IMR-90 (cell line): ENCODE measurements around the gene CEACAM20. TPM values are rescaled to one million over a fixed set of nuclear protein-coding genes. Genes with fewer than 3 reads are reported as not detected.

Source experiments
- ATAC-seq: fragments of 200-7000 bp; cut with Tn5 transposase; 2 replicates; pipeline ENCODE4 v1.9.1; 2020; ENCODE audit warnings: low read depth, mild to moderate bottlenecking, moderate library complexity
- BruUV-seq: library from RNA; stranded (reverse); fragments of 400-500 nt; replicated peaks from 2 replicates; lab custom pipeline; 2021; lab: Mats Ljungman, UMichigan
- CTCF ChIA-PET: fragments of 300-600 bp; formaldehyde crosslinking; extraction: SDS; loops from one replicate; lab custom pipeline; 2021; ENCODE audit warnings: antibody characterized with exemption; lab: Yijun Ruan, JAX
- POLR2A ChIA-PET: fragments of 300-600 bp; sonication (Branson Sonifier 250); formaldehyde crosslinking; loops from one replicate; lab custom pipeline; 2022; ENCODE audit warnings: antibody characterized with exemption; ENCODE audit not compliant: unreplicated experiment; lab: Charles Lee
- DNase-seq: peaks from one replicate; pipeline ENCODE4 v3.0.0; 2013
- H2AFZ ChIP-seq: replicated peaks from 2 replicates; pipeline ENCODE3; 2013; ENCODE audit warnings: low read length, mild to moderate bottlenecking; ENCODE audit not compliant: poor library complexity
- H2AK5ac ChIP-seq: 2 replicates; pipeline ENCODE4 v1.6.1; 2013; ENCODE audit warnings: low read depth, low read length, inconsistent platforms
- H2AK9ac ChIP-seq: replicated peaks from 2 replicates; pipeline ENCODE3; 2013; ENCODE audit warnings: mild to moderate bottlenecking, low read depth, low read length, moderate library complexity; ENCODE audit not compliant: poor library complexity
- H2BK120ac ChIP-seq: 2 replicates; pipeline ENCODE4 v1.6.1; 2013; ENCODE audit warnings: low read depth, low read length, inconsistent platforms
- H2BK15ac ChIP-seq: 3 replicates; pipeline ENCODE4 v1.6.1; 2013; ENCODE audit warnings: low read depth, low read length, inconsistent platforms
- H2BK20ac ChIP-seq: 2 replicates; pipeline ENCODE4 v1.6.1; 2013; ENCODE audit warnings: low read depth, mild to moderate bottlenecking, inconsistent platforms, low read length, moderate library complexity
- H2BK5ac ChIP-seq: 2 replicates; pipeline ENCODE4 v1.6.1; 2013; ENCODE audit warnings: mild to moderate bottlenecking, low read depth, low read length, inconsistent platforms; ENCODE audit not compliant: poor library complexity, severe bottlenecking
- H3K14ac ChIP-seq: replicated peaks from 2 replicates; pipeline ENCODE4 v1.6.1; 2013; ENCODE audit warnings: low read depth, low read length, inconsistent platforms
- H3K18ac ChIP-seq: 2 replicates; pipeline ENCODE4 v1.6.1; 2013; ENCODE audit warnings: low read depth, low read length, control low read depth
- H3K23ac ChIP-seq: 2 replicates; pipeline ENCODE4 v1.6.1; 2013; ENCODE audit warnings: low read depth, low read length, inconsistent platforms
- H3K27ac ChIP-seq: 2 replicates; pipeline ENCODE4 v1.5.1; 2013; ENCODE audit warnings: mild to moderate bottlenecking, control low read depth, low read length; ENCODE audit not compliant: insufficient read depth
- H3K27me3 ChIP-seq: 2 replicates; pipeline ENCODE4 v1.6.1; 2013; ENCODE audit warnings: low read length; ENCODE audit not compliant: control insufficient read depth, insufficient read depth
- H3K36me3 ChIP-seq: 2 replicates; pipeline ENCODE4 v1.6.1; 2013; ENCODE audit warnings: low read length, mixed read lengths; ENCODE audit not compliant: control insufficient read depth, insufficient read depth
- H3K4ac ChIP-seq: 2 replicates; pipeline ENCODE4 v1.6.1; 2013; ENCODE audit warnings: low read depth, low read length, inconsistent platforms
- H3K4me1 ChIP-seq: 2 replicates; pipeline ENCODE4 v1.6.1; 2013; ENCODE audit warnings: low read length, mixed read lengths; ENCODE audit not compliant: control insufficient read depth, insufficient read depth
- H3K4me2 ChIP-seq: 2 replicates; pipeline ENCODE4 v1.6.1; 2013; ENCODE audit warnings: low read depth, mild to moderate bottlenecking, control low read depth, low read length, moderate library complexity
- H3K4me3 ChIP-seq: 2 replicates; pipeline ENCODE4 v1.5.1; 2013; ENCODE audit warnings: low read depth, mild to moderate bottlenecking, control low read depth, low read length, moderate library complexity; ENCODE audit not compliant: insufficient read depth
- H3K56ac ChIP-seq: 2 replicates; pipeline ENCODE4 v1.6.1; 2013; ENCODE audit warnings: low read length, inconsistent platforms; ENCODE audit not compliant: insufficient read depth; ENCODE audit errors: extremely low read depth
- H3K79me1 ChIP-seq, 2 experiments: 2 replicates each; pipeline ENCODE4 v1.6.1; 2013; ENCODE audit warnings: low read length in 2 of 2, inconsistent platforms in 1 of 2, low read depth in 1 of 2
- H3K9ac ChIP-seq: 2 replicates; pipeline ENCODE4 v1.6.1; 2013; ENCODE audit warnings: low read depth, low read length, control low read depth
- H3K9me1 ChIP-seq: 2 replicates; pipeline ENCODE4 v1.6.1; 2013; ENCODE audit warnings: low read length, inconsistent platforms; ENCODE audit not compliant: insufficient read depth
- H3K9me3 ChIP-seq: 2 replicates; pipeline ENCODE4 v1.6.1; 2013; ENCODE audit warnings: low read length; ENCODE audit not compliant: control insufficient read depth, insufficient read depth
- H4K20me1 ChIP-seq: 2 replicates; pipeline ENCODE4 v1.6.1; 2013; ENCODE audit warnings: low read length, inconsistent platforms; ENCODE audit not compliant: insufficient read depth
- H4K5ac ChIP-seq: 2 replicates; pipeline ENCODE4 v1.6.1; 2013; ENCODE audit warnings: mild to moderate bottlenecking, low read depth, low read length, control low read depth
- H4K8ac ChIP-seq, 2 experiments: 2 replicates each; pipeline ENCODE4 v1.6.1; 2013; ENCODE audit warnings: low read depth in 2 of 2, low read length in 2 of 2, control low read depth in 1 of 2, inconsistent platforms in 1 of 2
- H4K91ac ChIP-seq: 2 replicates; pipeline ENCODE4 v1.6.1; 2013; ENCODE audit warnings: low read depth, low read length, inconsistent platforms; ENCODE audit not compliant: insufficient read depth
- BHLHE40 ChIP-seq: fragments of 150-350 bp; IDR thresholded peaks from 2 replicates; pipeline ENCODE4 v1.6.1; 2016; ENCODE audit warnings: mild to moderate bottlenecking, low read depth, low read length
- FOS ChIP-seq: fragments of 150-350 bp; IDR thresholded peaks from 2 replicates; pipeline ENCODE4 v1.6.1; 2016; ENCODE audit warnings: low read depth, low read length
- MAFK ChIP-seq: IDR thresholded peaks from 2 replicates; pipeline ENCODE4 v1.6.1; 2012; ENCODE audit warnings: low read depth, low read length, improper control_type of control experiment
- MAZ ChIP-seq: IDR thresholded peaks from 2 replicates; pipeline ENCODE4 v1.6.1; 2012; ENCODE audit warnings: low read depth, mild to moderate bottlenecking, low read length, improper control_type of control experiment, moderate library complexity, borderline replicate concordance
- MXI1 ChIP-seq: IDR thresholded peaks from 2 replicates; pipeline ENCODE4 v1.6.1; 2012; ENCODE audit warnings: low read depth, mild to moderate bottlenecking, low read length, moderate library complexity, borderline replicate concordance
- RAD21 ChIP-seq: IDR thresholded peaks from 2 replicates; pipeline ENCODE4 v1.6.1; 2012; ENCODE audit warnings: low read length, improper control_type of control experiment
- RCOR1 ChIP-seq: IDR thresholded peaks from 2 replicates; pipeline ENCODE4 v1.6.1; 2012; ENCODE audit warnings: mild to moderate bottlenecking, low read length, improper control_type of control experiment; ENCODE audit not compliant: insufficient replicate concordance
- SMC3 ChIP-seq: fragments of 150-350 bp; IDR thresholded peaks from 2 replicates; pipeline ENCODE4 v1.6.1; 2016; ENCODE audit warnings: low read depth, mild to moderate bottlenecking, antibody characterized with exemption, low read length, moderate library complexity
- WGBS, 2 experiments: methylation state at CpG; one replicate each; pipeline versions ENCODE4 v1.1.5 to v1.1.7; 2013; ENCODE audit warnings: missing lambda C conversion rate in 2 of 2; ENCODE audit not compliant: insufficient read length in 1 of 2; ENCODE audit errors: extremely low coverage in 2 of 2; 5-methylcytosine and 5-hydroxymethylcytosine counted together
- dilution Hi-C: fragments of 300-500 bp; cut with HindIII; formaldehyde crosslinking; loops from one replicate; pipeline ENCODE4 v1.14.3; 2018; ENCODE audit warnings: low sequenced_read_pairs; ENCODE audit not compliant: unreplicated experiment
- in situ Hi-C: fragments of 300-500 bp; cut with MboI; formaldehyde crosslinking; loops from 3 replicates; pipeline ENCODE4 v1.14.3; 2019; ENCODE audit warnings: low sequenced_read_pairs, inconsistent platforms, mixed read lengths
- intact Hi-C: fragments of 100-400 bp; cut with micrococcal nuclease; formaldehyde crosslinking; loops from 2 replicates; pipeline ENCODE4 v1.10.0; 2022
- polyA plus RNA-seq, 3 experiments: library from polyadenylated mRNA; depleted of rRNA; stranded (reverse); fragments of >200 nt; gene quantifications; 2 replicates each; pipeline ENCODE4 v1.2.3, GENCODE V29; 2012; ENCODE audit warnings: low replicate concordance in 1 of 3
- total RNA-seq: library from RNA; depleted of rRNA; stranded (reverse); fragments of >200 nt; gene quantifications from 2 replicates; pipeline ENCODE4 v1.2.3, GENCODE V29; 2012
- TF ChIP-seq, protein P1 (sequence below): conservative IDR thresholded peaks from 2 replicates; pipeline ENCODE4 v1.5.1; 2012; ENCODE audit warnings: mild to moderate bottlenecking, low read depth, low read length, improper control_type of control experiment
- TF ChIP-seq, protein P2 (sequence below): fragments of 150-350 bp; IDR thresholded peaks from 2 replicates; pipeline ENCODE4 v1.6.1; 2017; ENCODE audit warnings: mild to moderate bottlenecking, antibody characterized with exemption, low read length, low read depth

CEACAM20 gene
- total and polyA plus RNA-seq, 2 of the 4 experiments (the other 2 are of a cell fraction) = not detected

DNA sequence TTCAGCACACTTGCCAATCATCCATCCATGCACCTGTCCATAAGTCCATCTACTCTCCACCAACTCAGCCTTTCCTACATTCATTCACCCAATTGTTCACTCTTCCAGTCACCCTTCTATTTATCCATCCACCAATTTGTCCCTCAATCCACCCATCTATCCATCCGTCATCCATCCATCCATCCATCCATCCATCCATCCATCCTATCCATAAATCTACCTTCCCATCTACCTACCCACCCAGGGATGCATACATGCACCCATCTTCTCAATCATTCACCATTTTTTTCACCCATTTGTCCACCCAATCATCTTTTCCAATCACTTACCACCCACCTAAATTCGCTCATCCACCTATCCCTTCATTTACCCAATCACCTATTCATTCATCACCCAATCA is 14.6 kb upstream of the CEACAM20 start:
- no peaks in the 10 kb centered on the region for H3K36me3 ChIP-seq
- H2BK15ac ChIP-seq = no peak overlapping the region
- no peaks in the 10 kb centered on the region for H4K20me1 ChIP-seq
- DNase-seq = no peak
- dilution Hi-C loops = no loop called here
- in situ Hi-C loops = no loop called here
- POLR2A ChIA-PET = no interaction called here
- no peak for TF ChIP-seq SMC3
- TF ChIP-seq, protein P1, sequence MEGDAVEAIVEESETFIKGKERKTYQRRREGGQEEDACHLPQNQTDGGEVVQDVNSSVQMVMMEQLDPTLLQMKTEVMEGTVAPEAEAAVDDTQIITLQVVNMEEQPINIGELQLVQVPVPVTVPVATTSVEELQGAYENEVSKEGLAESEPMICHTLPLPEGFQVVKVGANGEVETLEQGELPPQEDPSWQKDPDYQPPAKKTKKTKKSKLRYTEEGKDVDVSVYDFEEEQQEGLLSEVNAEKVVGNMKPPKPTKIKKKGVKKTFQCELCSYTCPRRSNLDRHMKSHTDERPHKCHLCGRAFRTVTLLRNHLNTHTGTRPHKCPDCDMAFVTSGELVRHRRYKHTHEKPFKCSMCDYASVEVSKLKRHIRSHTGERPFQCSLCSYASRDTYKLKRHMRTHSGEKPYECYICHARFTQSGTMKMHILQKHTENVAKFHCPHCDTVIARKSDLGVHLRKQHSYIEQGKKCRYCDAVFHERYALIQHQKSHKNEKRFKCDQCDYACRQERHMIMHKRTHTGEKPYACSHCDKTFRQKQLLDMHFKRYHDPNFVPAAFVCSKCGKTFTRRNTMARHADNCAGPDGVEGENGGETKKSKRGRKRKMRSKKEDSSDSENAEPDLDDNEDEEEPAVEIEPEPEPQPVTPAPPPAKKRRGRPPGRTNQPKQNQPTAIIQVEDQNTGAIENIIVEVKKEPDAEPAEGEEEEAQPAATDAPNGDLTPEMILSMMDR = no peak
- no peak for TF ChIP-seq MXI1
- no peak for TF ChIP-seq FOS
- no peak for TF ChIP-seq MAFK
- no peak for TF ChIP-seq RCOR1
- TF ChIP-seq MAZ = no peak
- TF ChIP-seq BHLHE40 = no peak
- TF ChIP-seq, protein P2, sequence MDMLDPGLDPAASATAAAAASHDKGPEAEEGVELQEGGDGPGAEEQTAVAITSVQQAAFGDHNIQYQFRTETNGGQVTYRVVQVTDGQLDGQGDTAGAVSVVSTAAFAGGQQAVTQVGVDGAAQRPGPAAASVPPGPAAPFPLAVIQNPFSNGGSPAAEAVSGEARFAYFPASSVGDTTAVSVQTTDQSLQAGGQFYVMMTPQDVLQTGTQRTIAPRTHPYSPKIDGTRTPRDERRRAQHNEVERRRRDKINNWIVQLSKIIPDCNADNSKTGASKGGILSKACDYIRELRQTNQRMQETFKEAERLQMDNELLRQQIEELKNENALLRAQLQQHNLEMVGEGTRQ = no peak
- no peak for TF ChIP-seq RAD21
- no peak overlapping the region for H3K9ac ChIP-seq
- H4K91ac ChIP-seq = no peak overlapping the region
- WGBS, 2 experiments = 27 to 100% methylated on average over 1 to 2 of the region's 2 CpGs
- no peak overlapping the region for H3K4ac ChIP-seq
- H3K27ac ChIP-seq = no peak overlapping the region
- no peak overlapping the region for H3K18ac ChIP-seq
- H3K9me1 ChIP-seq = 0 out of 2 replicates have a peak, but pooled peaks cover 3% of the 10 kb centered on the region
- BruUV-seq = no TSS peak
- no peak overlapping the region for H3K56ac ChIP-seq
- H3K79me1 ChIP-seq = no peaks in the 10 kb centered on the region
- H4K8ac ChIP-seq = no peak overlapping the region
- CTCF ChIA-PET = no interaction called here
- no peak overlapping the region for H2BK120ac ChIP-seq
- no peak overlapping the region for H2BK20ac ChIP-seq
- intact Hi-C loops = no loop called here
- H3K4me2 ChIP-seq = no peak overlapping the region
- H2AK5ac ChIP-seq = no peak overlapping the region
- H3K4me1 ChIP-seq = no peaks in the 10 kb centered on the region
- no peaks in the 10 kb centered on the region for H3K9me3 ChIP-seq
- H3K23ac ChIP-seq = no peak overlapping the region
- H2BK5ac ChIP-seq = peak overlapping the region; percentile 36
- ATAC-seq = no peak
- no peak overlapping the region for H4K5ac ChIP-seq
- H3K27me3 ChIP-seq = peaks cover 3% of the 10 kb centered on the region
- no peak overlapping the region for H2AK9ac ChIP-seq
- H3K4me3 ChIP-seq = no peak overlapping the region
- no peak overlapping the region for H3K14ac ChIP-seq
- no peak overlapping the region for H2AFZ ChIP-seq
